KOPT-K1 (cell line): ENCODE results near the gene ABHD5.
A peak's percentile ranks its signal among the peaks of the same experiment; 100 is the strongest.
"Not testable (repeated sequence)": the region's sequence is repeated elsewhere in the genome, so short reads cannot be mapped to it uniquely, and the experiment has no call there.

Experiments used
- H3K27ac ChIP-seq: fragments of 200-600 bp; sonication (generic); 2 replicates; pipeline ENCODE4 v1.5.1; 2016; ENCODE audit warnings: antibody characterized with exemption, mild to moderate bottlenecking, low read depth, low read length; ENCODE audit not compliant: poor library complexity, severe bottlenecking
- H3K36me3 ChIP-seq: fragments of 200-600 bp; sonication (generic); 2 replicates; pipeline ENCODE4 v1.5.1; 2017; ENCODE audit warnings: antibody characterized with exemption, mild to moderate bottlenecking, low read length, moderate library complexity; ENCODE audit not compliant: insufficient read depth
- H3K9me3 ChIP-seq: fragments of 200-600 bp; sonication (generic); 2 replicates; pipeline ENCODE4 v1.5.1; 2017; ENCODE audit warnings: antibody characterized with exemption, low read length, mild to moderate bottlenecking; ENCODE audit not compliant: insufficient read depth, poor library complexity, severe bottlenecking

The ABHD5 gene

GRCh38 chr3:43690400-43691119 is at the start of gene ABHD5:
Gene ABHD5 (plus strand): TSS chr3:43690938. CDS start chr3:43690993, 55 bp downstream.
- H3K27ac ChIP-seq = peak within 1 kb of the TSS; percentile 63
- H3K36me3 ChIP-seq = no peaks in the 10 kb centered on the region
- no peaks in the 10 kb centered on the region for H3K9me3 ChIP-seq

GRCh38 chr3:43641306-43642114 is 49.2 kb upstream of the ABHD5 start:
- H3K9me3 ChIP-seq = no peaks in the 10 kb centered on the region
- no peaks in the 10 kb centered on the region for H3K36me3 ChIP-seq
- no peak overlapping the region for H3K27ac ChIP-seq

DNA sequence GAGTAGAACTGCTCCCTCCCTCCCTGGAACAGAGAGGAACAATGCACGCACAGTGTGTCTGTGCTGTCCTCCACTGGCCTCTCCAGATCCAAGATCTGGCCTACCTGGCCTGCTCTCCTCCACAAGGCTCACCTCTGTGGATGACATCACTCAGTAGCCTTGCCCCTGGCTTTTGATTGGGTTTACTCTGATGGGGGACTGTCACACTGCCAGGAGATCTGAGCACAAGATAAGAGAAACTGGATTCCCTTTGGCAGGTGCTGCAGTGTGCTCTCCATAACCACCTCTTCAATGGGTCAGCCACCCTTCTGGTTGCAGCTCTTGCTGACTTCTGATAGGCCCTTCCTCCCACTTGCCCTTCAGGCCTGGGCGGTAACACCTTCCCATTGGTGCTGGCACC is 46.3 kb upstream of the ABHD5 start:
- no peaks in the 10 kb centered on the region for H3K9me3 ChIP-seq
- H3K27ac ChIP-seq = no peak overlapping the region
- no peaks in the 10 kb centered on the region for H3K36me3 ChIP-seq

- Histone ChIP-seq H3K27ac (no peak overlapping the region), H3K9me3 (no peaks in the 10 kb centered on the region), H3K36me3 (no peaks in the 10 kb centered on the region)
Measured at GRCh38 chr3:43647331-43648166, 43.2 kb upstream of the ABHD5 start.

GRCh38 chr3:43648957-43649356 is 41.8 kb upstream of the ABHD5 start:
- no peaks in the 10 kb centered on the region for H3K36me3 ChIP-seq
- H3K9me3 ChIP-seq = no peaks in the 10 kb centered on the region
- no peak overlapping the region for H3K27ac ChIP-seq

GRCh38 chr3:43649365-43649968 is 41.3 kb upstream of the ABHD5 start:
- H3K36me3 ChIP-seq = no peaks in the 10 kb centered on the region
- H3K9me3 ChIP-seq = no peaks in the 10 kb centered on the region
- H3K27ac ChIP-seq = no peak overlapping the region

- Histone ChIP-seq H3K27ac (no peak overlapping the region), H3K9me3 (no peaks in the 10 kb centered on the region), H3K36me3 (no peaks in the 10 kb centered on the region)
Measured at GRCh38 chr3:43650345-43650744, 40.4 kb upstream of the ABHD5 start.

GRCh38 chr3:43656390-43656789 is 34.3 kb upstream of the ABHD5 start:
- H3K36me3 ChIP-seq = not testable (repeated sequence)

DNA sequence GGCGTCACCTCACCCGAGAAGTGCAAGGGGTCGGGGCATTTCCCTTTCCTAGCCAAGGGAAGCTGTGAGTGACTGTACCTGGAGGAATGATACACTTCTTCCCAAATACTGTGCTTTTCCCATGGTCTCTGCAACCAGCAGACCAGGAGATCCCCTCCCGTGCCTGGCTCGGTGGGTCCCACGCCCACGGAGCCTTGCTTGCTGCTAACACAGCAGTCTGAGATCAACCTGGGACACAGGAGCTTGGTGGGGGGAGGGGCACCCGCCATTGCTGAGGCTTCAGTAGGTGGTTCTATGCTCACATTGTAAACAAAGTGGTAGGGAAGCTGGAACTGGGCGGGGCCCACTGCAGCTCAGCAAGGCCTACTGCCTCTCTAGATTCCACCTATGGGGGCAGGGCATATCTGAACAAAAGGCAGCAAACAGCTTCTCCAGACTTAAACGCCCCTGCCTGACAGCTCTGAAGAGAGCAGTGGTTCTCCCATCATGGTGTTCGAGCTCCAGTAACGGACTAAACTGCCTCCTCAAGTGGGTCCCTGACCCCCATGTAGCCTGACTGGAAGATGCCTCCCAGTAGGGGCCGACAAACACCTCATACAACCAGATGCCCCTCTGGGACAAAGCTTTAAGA is 31.4 kb upstream of the ABHD5 start:
- Histone ChIP-seq H3K27ac (no peak overlapping the region), H3K9me3 (no peaks in the 10 kb centered on the region), H3K36me3 (no peaks in the 10 kb centered on the region)

More at GRCh38 chr3:43656390-43656789, 34.3 kb upstream of the ABHD5 start:
- not testable (repeated sequence) for H3K27ac ChIP-seq, H3K9me3 ChIP-seq

- not testable (repeated sequence) for H3K27ac ChIP-seq, H3K9me3 ChIP-seq, H3K36me3 ChIP-seq
Measured at GRCh38 chr3:43661376-43661775, 29.4 kb upstream of the ABHD5 start.

DNA sequence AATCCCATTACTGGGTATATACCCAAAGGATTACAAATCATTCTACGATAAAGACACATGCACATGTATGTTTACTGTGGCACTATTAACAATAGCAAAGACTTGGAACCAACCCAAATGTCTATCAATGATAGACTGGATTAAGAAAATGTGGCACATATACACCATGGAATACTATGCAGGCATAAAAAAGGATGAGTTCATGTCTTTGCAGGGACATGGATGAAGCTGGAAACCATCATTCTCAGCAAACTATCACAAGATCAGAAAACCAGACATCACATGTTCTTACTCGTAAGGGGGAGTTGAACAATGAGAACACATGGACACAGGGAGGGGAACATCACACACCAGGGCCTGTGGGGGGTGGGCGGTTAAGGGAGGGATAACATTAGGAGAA is 25.7 kb upstream of the ABHD5 start:
- H3K27ac ChIP-seq, H3K9me3 ChIP-seq, H3K36me3 ChIP-seq: not testable (repeated sequence)

DNA sequence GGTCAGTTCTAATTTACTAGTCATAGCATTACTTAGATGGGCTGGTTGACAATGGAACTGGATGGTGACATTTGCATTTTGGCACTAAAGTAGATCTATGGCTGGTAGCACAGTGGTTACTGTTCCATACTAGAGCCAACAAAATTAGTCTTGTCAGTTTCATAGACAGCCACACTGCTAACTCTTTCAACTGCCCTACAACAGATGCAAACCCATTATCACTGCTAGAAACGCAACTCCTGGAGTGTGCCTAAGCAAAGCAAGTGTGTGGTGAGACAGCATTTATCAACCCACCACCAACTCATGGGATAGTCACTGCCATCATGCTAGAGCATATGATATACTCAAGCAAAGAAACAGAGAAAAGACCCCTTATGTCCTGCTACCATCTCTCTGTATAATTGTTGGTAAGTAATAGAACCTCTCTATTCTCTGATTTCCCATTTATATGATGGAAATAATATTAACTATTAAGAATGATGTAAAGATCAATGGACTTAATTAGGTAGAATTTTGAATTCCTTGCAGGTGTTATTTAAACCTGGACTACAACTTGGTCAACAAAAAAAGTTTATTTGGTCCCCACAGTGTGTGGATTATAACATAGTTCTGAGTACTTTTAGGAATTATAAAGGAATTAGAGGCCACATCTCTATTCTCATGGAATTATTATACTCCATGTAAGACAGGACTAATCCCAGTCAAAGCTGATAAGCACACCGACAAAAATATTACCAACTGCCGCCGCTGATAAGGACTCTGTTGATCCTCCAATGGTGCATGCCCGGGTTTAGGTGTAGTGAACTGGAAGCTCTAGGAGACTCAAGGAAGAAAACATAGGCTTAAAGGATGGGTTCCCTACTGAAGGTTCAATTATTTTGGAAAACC is 19.9 kb upstream of the ABHD5 start:
- no peak overlapping the region for H3K27ac ChIP-seq
- no peaks in the 10 kb centered on the region for H3K9me3 ChIP-seq
- H3K36me3 ChIP-seq = no peaks in the 10 kb centered on the region

- H3K27ac ChIP-seq = no peak overlapping the region
- no peaks in the 10 kb centered on the region for H3K36me3 ChIP-seq
- H3K9me3 ChIP-seq = no peaks in the 10 kb centered on the region
Measured at GRCh38 chr3:43674345-43675085, 16.2 kb upstream of the ABHD5 start.
